HEK293 (cell line): Measurements from ENCODE around the gene KDM6A.
A peak's percentile ranks its signal among the peaks of the same experiment; 100 is the strongest.

ENCODE experiments used
- EGR2 ChIP-seq: fragments of 450-650 bp; formaldehyde crosslinking; IDR thresholded peaks from 2 replicates; pipeline ENCODE4 v1.5.1; 2016; ENCODE audit warnings: low read depth, missing biosample characterization, missing genetic modification characterization
- HOXA7 ChIP-seq: sonication (generic); formaldehyde crosslinking; IDR thresholded peaks from 2 replicates; pipeline ENCODE4 v1.8.1; 2022; ENCODE audit warnings: missing genetic modification reagents, borderline replicate concordance
- HOXD13 ChIP-seq: sonication (generic); formaldehyde crosslinking; IDR thresholded peaks from 2 replicates; pipeline ENCODE4 v1.8.0; 2022; ENCODE audit warnings: missing genetic modification reagents, borderline replicate concordance
- KLF7 ChIP-seq: fragments of 450-650 bp; formaldehyde crosslinking; IDR thresholded peaks from 2 replicates; pipeline ENCODE4 v1.5.1; 2016; ENCODE audit warnings: missing biosample characterization, missing genetic modification characterization, borderline replicate concordance
- PRDM1 ChIP-seq: fragments of 450-650 bp; formaldehyde crosslinking; IDR thresholded peaks from 2 replicates; pipeline ENCODE4; 2016; ENCODE audit warnings: missing biosample characterization, missing genetic modification characterization
- YY2 ChIP-seq: fragments of 450-650 bp; formaldehyde crosslinking; IDR thresholded peaks from 2 replicates; pipeline ENCODE4 v1.5.1; 2016; ENCODE audit warnings: missing biosample characterization, missing genetic modification characterization
- ZBTB17 ChIP-seq: fragments of 450-650 bp; formaldehyde crosslinking; IDR thresholded peaks from 2 replicates; pipeline ENCODE4 v1.5.1; 2016; ENCODE audit warnings: missing biosample characterization, missing genetic modification characterization
- ZFP41 ChIP-seq: fragments of 450-650 bp; formaldehyde crosslinking; IDR thresholded peaks from 2 replicates; pipeline ENCODE4 v1.5.1; 2016; ENCODE audit warnings: missing biosample characterization, missing genetic modification characterization, borderline replicate concordance
- ZIC2 ChIP-seq: fragments of 450-650 bp; formaldehyde crosslinking; IDR thresholded peaks from 2 replicates; pipeline ENCODE4 v1.5.1; 2016; ENCODE audit warnings: missing biosample characterization, missing genetic modification characterization
- ZNF155 ChIP-seq: fragments of 450-650 bp; formaldehyde crosslinking; IDR thresholded peaks from 2 replicates; pipeline ENCODE4 v1.5.1; 2016; ENCODE audit warnings: missing biosample characterization, missing genetic modification characterization
- ZNF184 ChIP-seq: fragments of 450-650 bp; IDR thresholded peaks from 2 replicates; pipeline ENCODE4 v1.5.1; 2018; ENCODE audit warnings: missing biosample characterization, mild to moderate bottlenecking, missing genetic modification characterization
- ZNF266 ChIP-seq: fragments of 450-650 bp; formaldehyde crosslinking; IDR thresholded peaks from 2 replicates; pipeline ENCODE4 v1.5.1; 2016; ENCODE audit warnings: missing biosample characterization, missing genetic modification characterization, low read depth
- ZNF311 ChIP-seq: fragments of 450-650 bp; formaldehyde crosslinking; IDR thresholded peaks from 2 replicates; pipeline ENCODE4 v1.5.1; 2017; ENCODE audit warnings: missing biosample characterization, missing genetic modification characterization, borderline replicate concordance
- ZNF366 ChIP-seq: fragments of 450-650 bp; formaldehyde crosslinking; conservative IDR thresholded peaks from 2 replicates; pipeline ENCODE4 v1.5.1; 2016; ENCODE audit warnings: missing biosample characterization, missing genetic modification characterization
- ZNF394 ChIP-seq: fragments of 450-650 bp; formaldehyde crosslinking; IDR thresholded peaks from 2 replicates; pipeline ENCODE4 v1.5.1; 2016; ENCODE audit warnings: missing biosample characterization, missing genetic modification characterization, mild to moderate bottlenecking, moderate library complexity, borderline replicate concordance
- ZNF404 ChIP-seq: fragments of 450-650 bp; formaldehyde crosslinking; IDR thresholded peaks from 2 replicates; pipeline ENCODE4 v1.5.1; 2017; ENCODE audit warnings: missing biosample characterization, missing genetic modification characterization
- ZNF473 ChIP-seq: fragments of 450-650 bp; formaldehyde crosslinking; IDR thresholded peaks from 2 replicates; pipeline ENCODE4 v1.5.1; 2017; ENCODE audit warnings: missing biosample characterization, missing genetic modification characterization
- ZNF510 ChIP-seq: fragments of 450-650 bp; formaldehyde crosslinking; IDR thresholded peaks from 2 replicates; pipeline ENCODE4 v1.5.1; 2018; ENCODE audit warnings: mild to moderate bottlenecking, missing genetic modification characterization, missing biosample characterization; ENCODE audit not compliant: insufficient replicate concordance
- ZNF660 ChIP-seq: fragments of 450-650 bp; IDR thresholded peaks from 2 replicates; pipeline ENCODE4 v1.5.1; 2018; ENCODE audit warnings: missing biosample characterization, mild to moderate bottlenecking, missing genetic modification characterization
- ZNF670 ChIP-seq: fragments of 450-650 bp; formaldehyde crosslinking; IDR thresholded peaks from 2 replicates; pipeline ENCODE4 v1.5.1; 2016; ENCODE audit warnings: missing biosample characterization, missing genetic modification characterization, low read depth
- ZNF777 ChIP-seq: fragments of 450-650 bp; formaldehyde crosslinking; IDR thresholded peaks from 2 replicates; pipeline ENCODE4 v1.5.1; 2017; ENCODE audit warnings: missing biosample characterization, missing genetic modification characterization, borderline replicate concordance
- ZNF791 ChIP-seq: fragments of 450-650 bp; formaldehyde crosslinking; IDR thresholded peaks from 2 replicates; pipeline ENCODE4 v1.5.1; 2016; ENCODE audit warnings: missing biosample characterization, missing genetic modification characterization
- ZNF792 ChIP-seq: fragments of 450-650 bp; formaldehyde crosslinking; IDR thresholded peaks from 2 replicates; pipeline ENCODE4 v1.5.1; 2016; ENCODE audit warnings: missing biosample characterization, missing genetic modification characterization
- ZSCAN30 ChIP-seq: fragments of 450-650 bp; IDR thresholded peaks from 2 replicates; pipeline ENCODE4 v1.5.1; 2018; ENCODE audit warnings: missing biosample characterization, mild to moderate bottlenecking, missing genetic modification characterization, moderate library complexity
- TF ChIP-seq, protein P1 (sequence below): IDR thresholded peaks from 2 replicates; pipeline ENCODE4 v1.6.1; 2011; ENCODE audit warnings: mild to moderate bottlenecking, low read depth, low read length, borderline replicate concordance
- TF ChIP-seq, protein P2 (sequence below): fragments of 450-650 bp; formaldehyde crosslinking; IDR thresholded peaks from 2 replicates; pipeline ENCODE4 v1.5.1; 2017; ENCODE audit warnings: missing biosample characterization, missing genetic modification characterization
- TF ChIP-seq, protein P3 (sequence below): fragments of 450-650 bp; formaldehyde crosslinking; IDR thresholded peaks from 2 replicates; pipeline ENCODE4 v1.5.1; 2016; ENCODE audit warnings: missing biosample characterization, missing genetic modification characterization
- TF ChIP-seq, protein P4 (sequence below): fragments of 450-650 bp; formaldehyde crosslinking; IDR thresholded peaks from 2 replicates; pipeline ENCODE4 v1.5.1; 2016; ENCODE audit warnings: missing biosample characterization, missing genetic modification characterization, low read depth
- TF ChIP-seq, protein P5 (sequence below): fragments of 450-650 bp; formaldehyde crosslinking; IDR thresholded peaks from 2 replicates; pipeline ENCODE4 v1.5.1; 2017; ENCODE audit warnings: missing biosample characterization, missing genetic modification characterization
- TF ChIP-seq, protein P6 (sequence below): fragments of 450-650 bp; formaldehyde crosslinking; IDR thresholded peaks from 2 replicates; pipeline ENCODE4 v1.5.1; 2016; ENCODE audit warnings: missing biosample characterization, missing genetic modification characterization

KDM6A gene

DNA sequence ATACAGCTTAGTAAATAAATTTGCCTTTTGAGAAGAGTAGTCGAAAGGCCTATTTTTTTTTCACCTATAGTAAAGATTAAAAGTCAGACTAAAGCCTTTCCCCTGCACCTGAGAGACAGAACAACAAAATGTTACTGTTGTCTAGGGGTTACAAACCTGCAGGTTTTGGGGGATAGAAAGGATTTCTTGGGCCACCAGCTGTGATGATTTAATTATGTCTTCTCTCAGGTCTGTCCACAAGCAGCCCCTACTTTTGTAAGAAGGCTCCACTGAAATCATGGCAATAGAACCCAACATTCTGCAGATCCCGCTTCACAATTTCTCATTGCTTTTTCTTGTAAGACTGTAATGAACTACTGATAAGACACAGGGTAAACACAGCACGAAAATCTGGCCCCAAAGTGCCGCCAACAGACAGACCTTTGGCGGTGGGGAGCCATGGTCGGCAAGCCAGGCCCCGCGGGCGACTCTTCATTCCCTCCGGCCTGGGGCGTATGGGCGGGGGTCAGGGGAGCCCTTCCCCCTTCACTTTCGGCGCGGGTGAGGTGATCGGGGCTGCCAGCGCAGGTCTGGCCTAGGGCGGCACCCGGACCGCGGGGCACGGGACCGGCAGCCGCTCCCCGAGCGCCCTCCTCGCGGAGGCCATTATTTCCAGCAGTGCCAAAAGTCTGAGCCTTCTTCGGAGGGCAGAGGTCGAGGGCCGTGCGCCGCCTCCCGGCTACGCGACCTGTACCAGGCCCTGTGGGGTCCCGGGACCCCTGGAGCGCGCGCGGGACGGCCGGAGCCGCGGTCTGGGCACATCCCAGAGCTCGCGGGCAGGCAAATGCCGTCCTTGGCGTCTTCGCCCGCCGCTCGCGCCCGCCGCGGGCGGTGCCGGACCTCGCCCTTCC lies 812 bp upstream of the KDM6A start (continued):
- TF ChIP-seq, protein P1, sequence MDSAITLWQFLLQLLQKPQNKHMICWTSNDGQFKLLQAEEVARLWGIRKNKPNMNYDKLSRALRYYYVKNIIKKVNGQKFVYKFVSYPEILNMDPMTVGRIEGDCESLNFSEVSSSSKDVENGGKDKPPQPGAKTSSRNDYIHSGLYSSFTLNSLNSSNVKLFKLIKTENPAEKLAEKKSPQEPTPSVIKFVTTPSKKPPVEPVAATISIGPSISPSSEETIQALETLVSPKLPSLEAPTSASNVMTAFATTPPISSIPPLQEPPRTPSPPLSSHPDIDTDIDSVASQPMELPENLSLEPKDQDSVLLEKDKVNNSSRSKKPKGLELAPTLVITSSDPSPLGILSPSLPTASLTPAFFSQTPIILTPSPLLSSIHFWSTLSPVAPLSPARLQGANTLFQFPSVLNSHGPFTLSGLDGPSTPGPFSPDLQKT, result no peak
- TF ChIP-seq EGR2 (tag by site-specific recombination), result no peak
- no peak for TF ChIP-seq ZNF473 (tag by site-specific recombination)
- no peak for TF ChIP-seq ZNF670 (tag by site-specific recombination)
- peak; percentile 32; the same call in 1 of the 2 replicates for TF ChIP-seq ZBTB17 (tag by site-specific recombination)
- no peak for TF ChIP-seq ZNF266 (tag by site-specific recombination)
- TF ChIP-seq ZIC2, result peak; percentile 82
- peak; percentile 42; the same call in 1 of the 2 replicates for TF ChIP-seq ZNF660 (tag by site-specific recombination)
- TF ChIP-seq, protein P2, sequence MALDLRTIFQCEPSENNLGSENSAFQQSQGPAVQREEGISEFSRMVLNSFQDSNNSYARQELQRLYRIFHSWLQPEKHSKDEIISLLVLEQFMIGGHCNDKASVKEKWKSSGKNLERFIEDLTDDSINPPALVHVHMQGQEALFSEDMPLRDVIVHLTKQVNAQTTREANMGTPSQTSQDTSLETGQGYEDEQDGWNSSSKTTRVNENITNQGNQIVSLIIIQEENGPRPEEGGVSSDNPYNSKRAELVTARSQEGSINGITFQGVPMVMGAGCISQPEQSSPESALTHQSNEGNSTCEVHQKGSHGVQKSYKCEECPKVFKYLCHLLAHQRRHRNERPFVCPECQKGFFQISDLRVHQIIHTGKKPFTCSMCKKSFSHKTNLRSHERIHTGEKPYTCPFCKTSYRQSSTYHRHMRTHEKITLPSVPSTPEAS (tag by site-specific recombination), result no peak; the same call in 1 of the 2 replicates
- no peak for TF ChIP-seq ZNF510 (tag by site-specific recombination)
- TF ChIP-seq ZNF791 (tag by site-specific recombination), result no peak
- no peak for TF ChIP-seq ZNF155 (tag by site-specific recombination)
- TF ChIP-seq ZNF394 (tag by site-specific recombination), result no peak
- TF ChIP-seq PRDM1 (tag by site-specific recombination), result no peak
- TF ChIP-seq KLF7, result peak; percentile 80
- no peak for TF ChIP-seq ZFP41
- TF ChIP-seq, protein P3, sequence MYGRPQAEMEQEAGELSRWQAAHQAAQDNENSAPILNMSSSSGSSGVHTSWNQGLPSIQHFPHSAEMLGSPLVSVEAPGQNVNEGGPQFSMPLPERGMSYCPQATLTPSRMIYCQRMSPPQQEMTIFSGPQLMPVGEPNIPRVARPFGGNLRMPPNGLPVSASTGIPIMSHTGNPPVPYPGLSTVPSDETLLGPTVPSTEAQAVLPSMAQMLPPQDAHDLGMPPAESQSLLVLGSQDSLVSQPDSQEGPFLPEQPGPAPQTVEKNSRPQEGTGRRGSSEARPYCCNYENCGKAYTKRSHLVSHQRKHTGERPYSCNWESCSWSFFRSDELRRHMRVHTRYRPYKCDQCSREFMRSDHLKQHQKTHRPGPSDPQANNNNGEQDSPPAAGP (tag by site-specific recombination), result no peak
- no peak for TF ChIP-seq ZNF792
- no peak for TF ChIP-seq ZNF311
- no peak for TF ChIP-seq ZNF366 (tag by site-specific recombination)
- 0 out of 2 replicates have a peak, but pooled peaks have one; percentile 9 for TF ChIP-seq HOXD13 (CRISPR knock-in tag)
- TF ChIP-seq ZNF404 (tag by site-specific recombination), result no peak
- peak; percentile 33; the same call in 1 of the 2 replicates for TF ChIP-seq ZSCAN30 (tag by site-specific recombination)
- TF ChIP-seq HOXA7 (CRISPR knock-in tag), result no peak
- TF ChIP-seq, protein P4, sequence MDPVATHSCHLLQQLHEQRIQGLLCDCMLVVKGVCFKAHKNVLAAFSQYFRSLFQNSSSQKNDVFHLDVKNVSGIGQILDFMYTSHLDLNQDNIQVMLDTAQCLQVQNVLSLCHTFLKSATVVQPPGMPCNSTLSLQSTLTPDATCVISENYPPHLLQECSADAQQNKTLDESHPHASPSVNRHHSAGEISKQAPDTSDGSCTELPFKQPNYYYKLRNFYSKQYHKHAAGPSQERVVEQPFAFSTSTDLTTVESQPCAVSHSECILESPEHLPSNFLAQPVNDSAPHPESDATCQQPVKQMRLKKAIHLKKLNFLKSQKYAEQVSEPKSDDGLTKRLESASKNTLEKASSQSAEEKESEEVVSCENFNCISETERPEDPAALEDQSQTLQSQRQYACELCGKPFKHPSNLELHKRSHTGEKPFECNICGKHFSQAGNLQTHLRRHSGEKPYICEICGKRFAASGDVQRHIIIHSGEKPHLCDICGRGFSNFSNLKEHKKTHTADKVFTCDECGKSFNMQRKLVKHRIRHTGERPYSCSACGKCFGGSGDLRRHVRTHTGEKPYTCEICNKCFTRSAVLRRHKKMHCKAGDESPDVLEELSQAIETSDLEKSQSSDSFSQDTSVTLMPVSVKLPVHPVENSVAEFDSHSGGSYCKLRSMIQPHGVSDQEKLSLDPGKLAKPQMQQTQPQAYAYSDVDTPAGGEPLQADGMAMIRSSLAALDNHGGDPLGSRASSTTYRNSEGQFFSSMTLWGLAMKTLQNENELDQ (tag by site-specific recombination), result no peak
- TF ChIP-seq ZNF184 (tag by site-specific recombination), result no peak
- TF ChIP-seq, protein P5, sequence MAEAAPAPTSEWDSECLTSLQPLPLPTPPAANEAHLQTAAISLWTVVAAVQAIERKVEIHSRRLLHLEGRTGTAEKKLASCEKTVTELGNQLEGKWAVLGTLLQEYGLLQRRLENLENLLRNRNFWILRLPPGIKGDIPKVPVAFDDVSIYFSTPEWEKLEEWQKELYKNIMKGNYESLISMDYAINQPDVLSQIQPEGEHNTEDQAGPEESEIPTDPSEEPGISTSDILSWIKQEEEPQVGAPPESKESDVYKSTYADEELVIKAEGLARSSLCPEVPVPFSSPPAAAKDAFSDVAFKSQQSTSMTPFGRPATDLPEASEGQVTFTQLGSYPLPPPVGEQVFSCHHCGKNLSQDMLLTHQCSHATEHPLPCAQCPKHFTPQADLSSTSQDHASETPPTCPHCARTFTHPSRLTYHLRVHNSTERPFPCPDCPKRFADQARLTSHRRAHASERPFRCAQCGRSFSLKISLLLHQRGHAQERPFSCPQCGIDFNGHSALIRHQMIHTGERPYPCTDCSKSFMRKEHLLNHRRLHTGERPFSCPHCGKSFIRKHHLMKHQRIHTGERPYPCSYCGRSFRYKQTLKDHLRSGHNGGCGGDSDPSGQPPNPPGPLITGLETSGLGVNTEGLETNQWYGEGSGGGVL (tag by site-specific recombination), result no peak; the same call in 1 of the 2 replicates
- no peak for TF ChIP-seq ZNF777 (tag by site-specific recombination)
- TF ChIP-seq, protein P6, sequence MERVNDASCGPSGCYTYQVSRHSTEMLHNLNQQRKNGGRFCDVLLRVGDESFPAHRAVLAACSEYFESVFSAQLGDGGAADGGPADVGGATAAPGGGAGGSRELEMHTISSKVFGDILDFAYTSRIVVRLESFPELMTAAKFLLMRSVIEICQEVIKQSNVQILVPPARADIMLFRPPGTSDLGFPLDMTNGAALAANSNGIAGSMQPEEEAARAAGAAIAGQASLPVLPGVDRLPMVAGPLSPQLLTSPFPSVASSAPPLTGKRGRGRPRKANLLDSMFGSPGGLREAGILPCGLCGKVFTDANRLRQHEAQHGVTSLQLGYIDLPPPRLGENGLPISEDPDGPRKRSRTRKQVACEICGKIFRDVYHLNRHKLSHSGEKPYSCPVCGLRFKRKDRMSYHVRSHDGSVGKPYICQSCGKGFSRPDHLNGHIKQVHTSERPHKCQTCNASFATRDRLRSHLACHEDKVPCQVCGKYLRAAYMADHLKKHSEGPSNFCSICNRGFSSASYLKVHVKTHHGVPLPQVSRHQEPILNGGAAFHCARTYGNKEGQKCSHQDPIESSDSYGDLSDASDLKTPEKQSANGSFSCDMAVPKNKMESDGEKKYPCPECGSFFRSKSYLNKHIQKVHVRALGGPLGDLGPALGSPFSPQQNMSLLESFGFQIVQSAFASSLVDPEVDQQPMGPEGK (tag by site-specific recombination), result no peak
- TF ChIP-seq YY2, result no peak
